ENCODE results near the gene MMP25.
A peak's percentile ranks its signal among the peaks of the same experiment; 100 is the strongest.

GRCh38 chr16:3023669-3024478 lies 22.5 kb upstream of the MMP25 start, which contains the start of the genes HCFC1R1 and THOC6:
- TF ChIP-seq CTCF (IDR thresholded peaks at IDR 0.05) (no peak), CHD2 (IDR thresholded peaks at IDR 0.05; ENCODE audit: low read length, partially characterized antibody) (peak; percentile 98), POLR2AphosphoS5 (IDR thresholded peaks at IDR 0.05; ENCODE audit: low read depth, low read length) (peak; percentile 91), MAX (IDR thresholded peaks at IDR 0.05; ENCODE audit: low read depth) (peak; percentile 82; the same call in 1 of the 2 replicates), TAF1 (IDR thresholded peaks at IDR 0.05; ENCODE audit: borderline replicate concordance, low read depth, low read length) (peak; percentile 13; the same call in 1 of the 2 replicates)

Data from SK-N-SH (cell line).